WERI-Rb-1 (cell line): ENCODE data around the gene RAD51B.
A peak's percentile ranks its signal among the peaks of the same experiment; 100 is the strongest.

Source experiments
- DNase-seq: peaks from one replicate; pipeline ENCODE4 v3.0.0-alpha.2; 2020
- H3K27ac ChIP-seq: fragments of 250-450 bp; sonication (Bioruptor Pico); 2 replicates; pipeline ENCODE4 v1.5.1; 2020; ENCODE audit warnings: mild to moderate bottlenecking, moderate library complexity
- H3K27me3 ChIP-seq: fragments of 250-450 bp; sonication (Bioruptor Pico); 2 replicates; pipeline ENCODE4 v1.5.1; 2021; ENCODE audit warnings: mild to moderate bottlenecking, low read depth, moderate library complexity; ENCODE audit not compliant: insufficient read depth, severe bottlenecking
- H3K36me3 ChIP-seq: fragments of 250-450 bp; sonication (Bioruptor Pico); 2 replicates; pipeline ENCODE4 v1.5.1; 2020; ENCODE audit warnings: mild to moderate bottlenecking, moderate library complexity
- H3K4me3 ChIP-seq: 2 replicates; pipeline ENCODE4 v1.5.1; 2011; ENCODE audit warnings: low read depth, mild to moderate bottlenecking, control low read depth, low read length
- H3K9me3 ChIP-seq: fragments of 250-450 bp; sonication (Bioruptor Pico); 2 replicates; pipeline ENCODE4 v1.5.1; 2021; ENCODE audit warnings: mild to moderate bottlenecking, moderate library complexity; ENCODE audit not compliant: severe bottlenecking
- CTCF ChIP-seq: IDR thresholded peaks from 2 replicates; pipeline ENCODE4 v1.5.1; 2011; ENCODE audit warnings: low read depth, mild to moderate bottlenecking, control low read depth, inconsistent platforms, low read length

The RAD51B gene

DNA sequence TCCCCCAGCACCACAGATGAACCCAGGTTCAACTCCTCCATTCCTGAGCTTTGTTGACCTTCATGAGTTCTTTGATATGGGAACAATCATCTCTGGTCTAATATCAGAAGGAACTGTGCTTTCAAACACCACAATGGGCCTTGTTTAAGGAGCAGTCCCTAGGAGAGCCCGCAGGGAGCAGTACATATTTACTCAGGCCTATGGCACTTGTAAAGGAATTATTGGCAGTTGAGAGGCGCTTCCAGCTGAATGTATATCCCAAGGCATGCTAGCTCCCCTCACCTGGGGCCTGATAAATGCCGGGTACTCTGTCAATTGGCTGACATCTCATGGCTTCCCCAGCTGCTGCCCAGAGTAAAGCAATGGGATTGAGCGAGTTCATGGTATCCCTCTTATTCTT lies 897.1 kb downstream of the RAD51B start:
- H3K27ac ChIP-seq: no peak overlapping the region
- 0 out of 2 replicates have a peak, but pooled peaks have one; percentile 3 for TF ChIP-seq CTCF
- H3K4me3 ChIP-seq: no peak overlapping the region
- DNase-seq: peak; percentile 16
- H3K36me3 ChIP-seq: no peaks in the 10 kb centered on the region
- no peaks in the 10 kb centered on the region for H3K27me3 ChIP-seq
- no peaks in the 10 kb centered on the region for H3K9me3 ChIP-seq

GRCh38 chr14:68718023-68718990 lies 898.7 kb downstream of the RAD51B start:
- no peak overlapping the region for H3K4me3 ChIP-seq
- TF ChIP-seq CTCF: peak; percentile 50; the same call in 1 of the 2 replicates
- H3K27ac ChIP-seq: no peak overlapping the region
- no peaks in the 10 kb centered on the region for H3K9me3 ChIP-seq
- H3K36me3 ChIP-seq: no peaks in the 10 kb centered on the region
- no peaks in the 10 kb centered on the region for H3K27me3 ChIP-seq
- no peak for DNase-seq

DNA sequence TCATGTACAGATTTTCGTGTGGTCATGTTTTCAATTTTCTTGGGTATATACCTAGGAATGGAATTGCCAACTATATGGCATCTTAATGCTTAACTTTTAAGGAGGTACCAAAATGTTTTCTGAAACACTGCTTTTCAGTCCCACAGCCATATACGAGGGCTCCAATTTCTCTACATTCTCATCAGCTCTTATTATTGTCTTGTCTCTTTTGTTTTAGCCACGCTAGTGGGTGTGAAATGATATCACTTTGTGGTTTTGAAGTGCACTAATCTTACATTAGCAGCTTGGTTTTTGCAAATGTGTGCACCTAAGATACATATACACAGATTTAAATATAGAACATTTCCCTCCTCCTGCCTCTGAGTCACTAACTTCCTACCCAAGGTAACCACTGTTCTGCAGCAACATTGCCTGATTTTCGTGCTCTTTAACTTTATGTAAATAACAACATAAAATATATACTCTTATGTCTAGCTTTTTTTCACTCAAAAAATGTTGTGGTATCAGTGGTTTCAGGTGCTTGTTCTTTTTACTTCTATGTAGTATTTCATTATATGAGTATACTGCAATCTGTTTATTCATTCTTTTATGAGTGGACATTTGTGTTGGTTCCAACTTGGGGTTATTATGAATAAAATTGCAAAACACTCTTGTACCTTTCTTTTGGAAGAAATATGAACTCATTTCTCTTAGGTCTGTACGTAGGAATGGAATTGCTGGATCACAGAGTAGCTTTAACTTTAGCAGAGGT lies 900.2 kb downstream of the RAD51B start:
- H3K4me3 ChIP-seq: no peak overlapping the region
- DNase-seq: no peak
- H3K27me3 ChIP-seq: no peaks in the 10 kb centered on the region
- no peak overlapping the region for H3K27ac ChIP-seq
- no peak for TF ChIP-seq CTCF
- no peaks in the 10 kb centered on the region for H3K36me3 ChIP-seq
- H3K9me3 ChIP-seq: no peaks in the 10 kb centered on the region

- Histone ChIP-seq H3K27ac (no peak overlapping the region), H3K9me3 (no peaks in the 10 kb centered on the region), H3K36me3 (no peaks in the 10 kb centered on the region), H3K4me3 (no peak overlapping the region), H3K27me3 (no peaks in the 10 kb centered on the region)
- no peak for TF ChIP-seq CTCF
- no peak for DNase-seq
Observed at GRCh38 chr14:68722186-68722585, 902.6 kb downstream of the RAD51B start.

DNA sequence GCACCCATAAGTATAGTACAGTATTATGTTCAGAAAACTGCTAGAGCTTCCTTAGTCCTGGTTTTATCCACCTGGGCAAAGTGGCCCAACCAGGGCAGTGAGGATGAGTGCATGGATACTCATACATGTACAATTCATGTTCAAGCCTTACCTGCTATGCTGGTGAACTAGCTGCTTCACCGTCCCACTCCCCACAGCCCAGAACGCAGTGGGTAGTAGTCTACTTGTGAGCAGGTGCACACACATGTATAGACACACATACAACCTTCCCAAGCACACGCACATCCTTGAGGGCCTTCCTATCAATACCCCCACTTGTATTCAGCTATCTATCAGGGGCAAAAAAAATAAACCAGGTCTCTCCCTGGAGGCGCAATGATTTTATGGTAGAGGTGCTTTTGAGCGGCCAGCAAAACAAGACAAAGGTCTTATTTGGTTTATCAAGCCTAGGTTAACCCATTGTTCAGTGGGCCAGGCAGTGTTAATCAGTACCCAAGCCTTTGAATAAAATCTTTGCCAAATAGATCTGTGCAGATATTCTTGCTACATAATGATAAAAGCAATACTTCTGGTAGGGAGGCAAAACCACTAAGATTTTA lies 903.5 kb downstream of the RAD51B start:
- no peak for TF ChIP-seq CTCF
- no peak for DNase-seq
- Histone ChIP-seq H3K27me3 (no peaks in the 10 kb centered on the region), H3K9me3 (no peaks in the 10 kb centered on the region), H3K4me3 (no peak overlapping the region), H3K36me3 (no peaks in the 10 kb centered on the region), H3K27ac (no peak overlapping the region)
